ENCODE results near the gene DMRT1. TPM values are rescaled to one million over a fixed set of nuclear protein-coding genes. Genes with fewer than 3 reads are reported as not detected.

The DMRT1 gene
- total and polyA plus RNA-seq, 11 donors: not detected

DNA sequence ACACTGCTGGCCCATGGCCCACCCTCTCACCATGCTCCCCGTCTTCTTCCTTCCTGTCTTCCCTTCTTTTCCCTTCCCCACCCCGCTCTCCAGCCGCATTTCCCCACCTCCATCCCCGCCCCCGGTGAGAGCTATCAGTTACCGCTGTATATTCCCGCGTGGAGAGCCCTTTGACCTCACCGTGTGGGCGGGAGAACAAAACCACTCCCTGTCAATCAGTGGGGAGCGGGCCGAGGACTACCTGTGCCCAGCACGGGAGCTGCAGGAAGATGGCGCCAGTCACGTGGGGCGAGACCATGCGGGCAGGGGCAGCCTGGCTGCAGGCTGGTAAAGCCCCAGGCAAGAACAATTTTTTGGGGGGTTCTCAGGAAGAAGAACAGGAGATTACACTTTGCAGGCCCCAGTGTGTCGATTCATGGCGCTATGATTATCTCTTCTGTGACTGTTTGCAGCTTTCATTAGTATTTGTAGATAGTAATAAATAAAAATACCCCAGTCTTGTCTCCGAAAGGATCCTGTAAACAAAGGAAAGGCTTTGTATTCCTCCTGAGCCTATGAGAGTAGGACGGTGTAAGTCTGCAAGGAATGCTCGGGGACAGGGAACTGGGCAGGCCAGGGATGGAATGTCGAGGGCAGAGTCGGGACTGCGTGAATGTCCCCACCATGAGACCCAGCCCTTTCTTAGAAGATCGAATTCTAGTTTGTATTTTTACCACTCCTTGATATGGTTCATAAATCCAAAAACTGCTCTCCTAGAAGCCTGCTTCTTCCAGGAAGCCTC lies 14.8 kb upstream of the DMRT1 start:
- H3K4me1 ChIP-seq: no peaks in the 10 kb centered on the region

DNA sequence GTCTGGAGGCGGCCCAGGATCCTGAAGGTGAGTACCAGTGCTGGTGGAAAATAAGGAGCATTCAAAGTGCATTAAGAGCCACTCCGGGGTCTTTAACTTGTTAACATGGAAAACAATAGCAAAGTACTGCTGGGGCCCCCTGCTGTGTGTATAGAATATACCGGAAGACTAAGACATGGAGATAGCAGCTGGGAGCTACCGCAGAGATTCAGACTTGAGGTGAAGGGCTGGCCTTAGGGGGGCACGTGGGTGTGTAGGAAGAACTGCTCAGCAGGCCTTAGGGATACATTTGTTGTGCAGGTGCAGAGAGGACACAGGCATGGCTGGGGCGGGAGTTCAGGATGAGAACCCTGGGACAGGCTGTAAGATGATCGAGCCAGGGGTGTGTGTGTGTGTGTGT lies 1.2 kb upstream of the DMRT1 start:
- H3K36me3 ChIP-seq: no peaks in the 10 kb centered on the region
- DNase-seq (no peak), ATAC-seq (no peak)
- H3K27ac ChIP-seq: no peak overlapping the region
- TF ChIP-seq POLR2A (IDR thresholded peaks at IDR 0.05): no peak
- TF ChIP-seq, protein P1, sequence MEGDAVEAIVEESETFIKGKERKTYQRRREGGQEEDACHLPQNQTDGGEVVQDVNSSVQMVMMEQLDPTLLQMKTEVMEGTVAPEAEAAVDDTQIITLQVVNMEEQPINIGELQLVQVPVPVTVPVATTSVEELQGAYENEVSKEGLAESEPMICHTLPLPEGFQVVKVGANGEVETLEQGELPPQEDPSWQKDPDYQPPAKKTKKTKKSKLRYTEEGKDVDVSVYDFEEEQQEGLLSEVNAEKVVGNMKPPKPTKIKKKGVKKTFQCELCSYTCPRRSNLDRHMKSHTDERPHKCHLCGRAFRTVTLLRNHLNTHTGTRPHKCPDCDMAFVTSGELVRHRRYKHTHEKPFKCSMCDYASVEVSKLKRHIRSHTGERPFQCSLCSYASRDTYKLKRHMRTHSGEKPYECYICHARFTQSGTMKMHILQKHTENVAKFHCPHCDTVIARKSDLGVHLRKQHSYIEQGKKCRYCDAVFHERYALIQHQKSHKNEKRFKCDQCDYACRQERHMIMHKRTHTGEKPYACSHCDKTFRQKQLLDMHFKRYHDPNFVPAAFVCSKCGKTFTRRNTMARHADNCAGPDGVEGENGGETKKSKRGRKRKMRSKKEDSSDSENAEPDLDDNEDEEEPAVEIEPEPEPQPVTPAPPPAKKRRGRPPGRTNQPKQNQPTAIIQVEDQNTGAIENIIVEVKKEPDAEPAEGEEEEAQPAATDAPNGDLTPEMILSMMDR (IDR thresholded peaks at IDR 0.05): no peak
- H3K27me3 ChIP-seq: peaks cover 24 to 72% (median 44%) of the 10 kb centered on the region in 9 donors
- no peaks in the 10 kb centered on the region for H3K9me3 ChIP-seq
- peaks cover 0 to 21% (median 0%) of the 10 kb centered on the region in 12 donors for H3K4me1 ChIP-seq
- H3K4me3 ChIP-seq: no peak overlapping the region
- intact Hi-C loops (cut with DNase I): no loop called here
- 17 to 33% (median 21%) methylated on average over 7 of the region's 7 CpGs for WGBS, 4 donors

More for the DNA sequence above, 14.8 kb upstream of the DMRT1 start:
- Histone ChIP-seq H3K9me3 (no peaks in the 10 kb centered on the region), H3K27me3 (no peaks in the 10 kb centered on the region), H3K4me3 (no peak overlapping the region), H3K27ac (no peak overlapping the region), H3K36me3 (no peaks in the 10 kb centered on the region)
- no peak for DNase-seq
- WGBS, 4 donors: 56 to 72% (median 62%) methylated on average over 25 to 26 of the region's 26 CpGs
- TF ChIP-seq, protein P1 (IDR thresholded peaks at IDR 0.05): no peak
- no peak for TF ChIP-seq POLR2A (IDR thresholded peaks at IDR 0.05)
- intact Hi-C loops (cut with DNase I): no loop called here
- no peak for ATAC-seq

DNA sequence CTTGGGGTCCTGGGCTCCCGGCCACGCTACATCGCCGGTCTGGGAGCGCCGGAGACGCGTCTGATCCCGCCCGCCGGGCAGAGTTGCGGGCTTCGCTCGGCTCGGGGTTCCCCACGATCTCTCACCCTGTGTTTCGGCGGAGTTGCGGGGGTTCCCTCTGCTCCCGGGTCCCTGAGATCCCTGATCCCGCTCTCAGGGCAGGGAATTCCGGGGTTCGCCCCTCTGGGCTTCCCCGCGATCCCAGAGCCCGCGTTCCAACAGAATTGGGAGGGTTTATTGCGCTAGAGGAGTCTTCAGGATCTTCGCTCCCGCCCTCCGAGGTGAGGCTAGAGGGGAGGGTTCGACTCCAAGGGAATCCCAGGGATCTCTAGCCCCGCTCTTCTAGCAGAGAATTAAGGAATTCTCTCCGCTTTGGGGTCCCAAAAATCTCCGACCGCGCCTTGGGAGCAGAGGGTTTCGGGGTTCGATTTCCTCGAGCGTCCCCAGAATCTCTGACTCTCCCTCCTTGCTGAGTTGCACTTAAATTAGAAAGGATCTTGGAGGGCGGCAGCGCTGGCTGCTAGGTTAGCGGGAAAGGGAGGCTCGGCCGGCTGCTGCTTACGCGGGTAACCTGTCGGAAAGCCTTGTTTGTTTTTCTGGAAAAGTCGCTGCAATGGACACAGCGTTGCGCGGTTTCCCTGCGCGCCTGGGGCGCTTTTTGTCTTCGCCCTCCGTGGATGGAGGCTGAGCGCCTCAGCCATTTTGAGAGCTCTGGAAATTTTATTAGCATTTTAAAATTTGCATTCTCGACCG lies 1.3 kb downstream of the DMRT1 start:
- TF ChIP-seq, protein P1 (IDR thresholded peaks at IDR 0.05): no peak
- no peak for TF ChIP-seq POLR2A (IDR thresholded peaks at IDR 0.05)
- Histone ChIP-seq H3K27me3 (peaks cover 31 to 88% (median 62%) of the 10 kb centered on the region in 9 donors), H3K4me3 (no peak overlapping the region), H3K36me3 (no peaks in the 10 kb centered on the region), H3K27ac (no peak overlapping the region), H3K9me3 (no peaks in the 10 kb centered on the region), H3K4me1 (peaks cover 0 to 21% (median 0%) of the 10 kb centered on the region in 12 donors)
- ATAC-seq (no peak), DNase-seq (no peak)
- intact Hi-C loops (cut with DNase I): no loop called here
- 3 to 4% (median 4%) methylated on average over 34 to 61 of the region's 61 CpGs for WGBS, 4 donors

DNA sequence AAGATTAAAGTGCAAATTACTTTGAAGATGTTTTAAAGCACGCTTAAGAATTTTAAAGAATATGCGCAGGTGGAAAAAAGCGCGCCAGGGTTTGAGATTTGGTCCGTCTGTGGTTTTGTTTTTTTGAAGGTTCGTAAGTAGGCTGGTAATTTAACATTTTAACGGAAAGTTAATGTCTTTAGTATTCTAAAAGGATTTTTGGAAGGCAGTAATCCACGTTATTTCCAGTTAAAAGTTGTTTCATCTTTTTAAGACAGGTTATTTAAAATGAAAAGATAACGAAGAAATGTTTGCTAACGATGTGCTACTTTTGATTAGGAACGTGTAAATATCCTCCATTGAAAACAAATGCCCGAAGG lies 1.9 kb downstream of the DMRT1 start:
- H3K4me1 ChIP-seq: peaks cover 0 to 21% (median 0%) of the 10 kb centered on the region in 12 donors
- no peaks in the 10 kb centered on the region for H3K36me3 ChIP-seq
- no peak overlapping the region for H3K27ac ChIP-seq
- DNase-seq (no peak), ATAC-seq (no peak)
- no peak for TF ChIP-seq POLR2A (IDR thresholded peaks at IDR 0.05)
- TF ChIP-seq, protein P1 (IDR thresholded peaks at IDR 0.05): no peak
- H3K4me3 ChIP-seq: no peak overlapping the region
- 11 to 15% (median 12%) methylated on average over 12 of the region's 12 CpGs for WGBS, 4 donors
- peaks cover 31 to 93% (median 64%) of the 10 kb centered on the region in 9 donors for H3K27me3 ChIP-seq
- no peaks in the 10 kb centered on the region for H3K9me3 ChIP-seq
- intact Hi-C loops (cut with DNase I): no loop called here

Measured in heart left ventricle (tissue), 16 donors.